ENCODE measurements around the gene GATA5.

Gene GATA5

DNA sequence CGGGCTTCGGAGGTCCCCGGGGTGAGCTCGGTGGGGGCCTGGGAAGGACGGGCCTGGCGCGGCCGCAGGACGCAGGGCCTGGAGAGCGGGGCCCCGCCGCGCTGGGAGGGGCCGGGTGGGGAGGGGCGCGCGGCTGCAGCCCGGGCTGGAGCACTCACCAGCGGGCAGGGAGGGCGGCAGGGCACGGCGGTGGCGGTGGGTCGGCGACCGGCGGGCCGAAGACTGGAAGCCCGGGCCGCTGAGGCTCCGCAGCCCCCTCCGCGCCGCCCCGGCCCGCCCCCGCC, at the start of gene GATA5:
TSS of gene GATA5 (minus strand) at position 224 of the 284 bp plus-strand sequence. CDS start 474 bp downstream, outside the sequence.
- FAIRE-seq: no peak

DNA sequence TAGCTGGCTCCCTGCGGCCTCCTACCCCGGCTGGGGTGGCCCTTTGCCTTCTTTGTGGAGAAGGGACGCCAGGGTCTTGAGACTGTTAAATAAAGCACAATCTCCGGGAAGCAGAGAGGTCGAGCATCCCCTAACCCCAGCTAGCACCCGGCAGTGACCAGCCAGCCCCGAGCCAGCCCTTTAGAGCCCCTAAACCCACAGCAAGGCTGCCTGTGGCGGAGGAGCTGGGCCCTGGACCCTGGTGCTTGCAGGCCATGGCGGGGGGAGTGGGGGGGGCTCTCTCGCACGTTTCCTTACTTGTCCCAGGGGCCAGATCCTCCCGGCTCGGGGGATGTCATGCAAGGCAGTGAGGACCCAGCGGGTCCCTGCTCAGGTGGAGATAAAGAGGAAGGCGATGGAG, 49.2 kb upstream of the GATA5 start:
- FAIRE-seq: no peak

DNA sequence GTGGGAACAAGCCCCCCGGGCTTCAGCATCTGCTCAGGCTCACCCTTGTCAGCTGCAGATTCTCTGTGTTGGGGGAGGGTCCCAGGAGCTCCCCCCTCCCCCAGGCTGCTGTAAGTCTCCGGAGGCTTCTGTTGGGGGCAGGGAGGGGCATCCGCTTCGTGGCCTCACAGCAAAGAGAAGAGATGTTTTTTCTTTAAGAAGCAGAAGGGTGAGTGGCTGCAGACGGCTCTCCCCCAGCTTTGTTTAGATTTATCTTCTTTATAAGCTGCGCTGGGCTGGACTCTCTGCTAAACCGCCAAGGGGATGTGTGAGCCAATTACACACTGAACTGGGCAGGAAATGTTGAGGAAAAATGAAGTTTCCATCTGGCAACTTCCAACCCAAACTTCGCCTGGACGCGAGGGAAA, 48.7 kb upstream of the GATA5 start:
- no peak for FAIRE-seq

- no peak for FAIRE-seq
Measured at GRCh38 chr20:62523473-62524203, 47.8 kb upstream of the GATA5 start.

DNA sequence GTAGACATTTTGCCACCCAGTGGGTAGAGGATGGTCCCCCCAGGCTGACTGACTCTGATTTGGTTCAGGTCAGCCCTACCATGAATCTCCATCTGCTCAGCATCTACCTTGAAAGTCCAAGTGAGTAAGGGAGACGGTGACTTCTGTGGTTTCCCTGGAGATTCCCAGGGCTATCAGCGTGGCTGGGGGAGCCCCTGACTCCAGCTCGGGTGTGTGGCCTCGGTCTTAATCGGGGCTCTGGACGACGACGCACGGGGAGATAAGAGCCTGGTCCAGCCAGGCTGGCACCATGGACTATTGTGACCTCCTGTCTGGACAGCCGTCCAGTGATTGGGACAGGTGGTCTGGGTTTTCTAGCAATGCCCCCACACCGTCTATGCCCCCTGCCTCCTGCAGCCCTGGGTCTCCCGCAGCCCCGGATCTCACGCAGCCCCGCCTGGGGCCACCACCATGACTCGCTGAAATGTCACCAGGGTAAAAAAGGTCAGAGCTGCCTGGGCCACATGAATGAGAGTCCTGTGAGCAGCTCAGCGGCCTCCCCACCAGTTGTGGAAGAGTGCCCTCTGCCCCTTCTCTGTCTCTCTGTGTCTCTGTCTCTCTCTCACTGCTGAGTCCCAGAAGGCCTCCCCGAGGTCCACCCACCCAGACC, 47.1 kb upstream of the GATA5 start:
- FAIRE-seq: no peak

- FAIRE-seq: no peak
Measured at GRCh38 chr20:62519826-62520225, 44.0 kb upstream of the GATA5 start.

- no peak for FAIRE-seq
Measured at GRCh38 chr20:62518911-62519310, 43.1 kb upstream of the GATA5 start.

GRCh38 chr20:62517901-62518610, 42.3 kb upstream of the GATA5 start:
- FAIRE-seq: no peak

DNA sequence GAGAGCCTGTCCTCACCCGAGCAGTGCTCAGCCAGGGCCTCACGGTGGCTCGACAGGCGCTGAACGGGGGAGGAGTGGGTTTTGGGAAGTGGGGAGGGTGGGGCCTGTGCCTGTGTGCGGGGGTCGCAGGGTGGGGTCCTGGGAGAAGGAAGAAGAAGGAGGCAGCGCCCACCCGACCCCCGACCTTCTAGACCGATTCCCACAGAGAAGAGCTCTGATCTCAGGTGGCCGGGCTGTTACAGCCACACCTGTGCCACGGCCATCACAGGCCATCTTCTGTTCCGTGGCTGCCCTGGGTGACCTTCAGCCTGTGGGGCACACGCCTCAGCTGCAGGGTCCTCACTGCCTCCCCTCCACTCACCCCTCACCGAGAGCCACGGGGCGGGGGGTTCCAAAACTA, 41.4 kb upstream of the GATA5 start:
- no peak for FAIRE-seq

- FAIRE-seq: no peak
Measured at GRCh38 chr20:62516338-62516737, 40.5 kb upstream of the GATA5 start.

DNA sequence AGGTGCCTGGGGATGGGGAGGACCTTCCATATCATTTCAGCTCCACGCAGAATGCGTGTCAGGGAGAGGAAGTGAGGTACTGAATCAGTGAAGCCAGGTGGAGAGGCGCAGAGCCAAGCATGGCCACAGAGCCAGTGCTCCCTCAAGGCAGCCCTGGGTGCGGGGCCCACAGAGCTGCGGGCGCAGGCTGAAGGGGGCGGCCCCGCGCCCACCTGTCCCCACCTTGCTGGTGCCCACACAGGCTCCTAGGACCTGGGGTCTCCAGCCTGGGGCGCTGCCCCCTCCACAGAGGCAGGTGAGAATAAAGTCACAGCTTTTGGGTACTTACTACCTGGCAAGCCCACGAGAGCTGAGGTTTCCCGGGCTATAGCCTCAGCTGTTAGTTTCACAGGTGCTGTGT, 40.0 kb upstream of the GATA5 start:
- FAIRE-seq: no peak

- FAIRE-seq: no peak
Measured at GRCh38 chr20:62515280-62515679, 39.5 kb upstream of the GATA5 start.

DNA sequence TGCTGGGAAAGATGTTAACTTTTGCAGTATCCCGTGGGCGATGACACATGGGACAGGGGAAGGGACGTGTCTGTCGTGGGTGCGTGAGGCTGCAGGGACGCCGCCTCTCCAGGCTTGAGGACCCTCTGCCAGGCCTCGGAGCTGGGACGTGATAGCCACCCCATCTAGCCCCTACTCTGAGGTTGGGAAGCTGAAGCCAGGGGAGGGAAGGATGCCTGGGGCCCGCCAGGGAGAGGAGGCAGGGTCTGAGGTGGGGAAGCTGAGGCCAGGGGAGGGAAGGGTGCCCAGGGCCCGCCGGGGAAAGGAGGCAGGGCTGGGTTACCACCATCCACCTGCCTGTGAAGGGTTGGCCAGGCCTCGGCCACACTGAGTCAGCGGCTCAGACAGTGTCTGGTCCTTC, 38.2 kb upstream of the GATA5 start:
- FAIRE-seq: no peak

GRCh38 chr20:62511915-62512610, 36.3 kb upstream of the GATA5 start:
- FAIRE-seq: no peak

DNA sequence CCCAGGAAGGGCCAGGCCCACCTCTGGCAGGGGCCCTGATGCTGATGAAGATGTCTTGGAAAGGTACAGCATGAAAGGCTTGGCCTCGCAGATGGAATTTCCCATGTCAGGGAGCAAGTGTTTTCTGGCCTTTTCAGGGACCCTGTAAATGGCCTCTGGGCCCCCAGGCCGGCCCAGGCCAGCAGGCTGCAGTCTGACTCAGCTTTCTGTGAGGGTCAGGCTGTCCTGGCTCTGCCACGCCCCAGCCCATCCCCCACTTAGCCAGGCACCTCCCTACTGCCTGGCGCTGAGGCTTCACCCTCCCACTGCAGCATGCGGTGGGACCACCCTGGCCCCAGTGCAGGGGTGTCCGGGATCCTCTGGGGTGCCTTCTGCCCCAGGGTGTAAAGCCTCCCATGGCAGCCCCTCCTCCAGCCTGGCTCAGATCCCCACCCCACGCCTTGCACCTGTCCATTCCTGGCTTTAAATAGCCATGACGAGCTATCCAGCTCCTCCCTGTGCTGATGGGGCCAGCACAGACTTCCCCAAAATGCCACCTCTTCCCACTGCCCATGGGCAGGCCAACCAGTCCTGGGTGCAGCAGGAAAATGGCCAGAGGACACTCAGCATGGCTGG, 35.6 kb upstream of the GATA5 start:
- FAIRE-seq: no peak

DNA sequence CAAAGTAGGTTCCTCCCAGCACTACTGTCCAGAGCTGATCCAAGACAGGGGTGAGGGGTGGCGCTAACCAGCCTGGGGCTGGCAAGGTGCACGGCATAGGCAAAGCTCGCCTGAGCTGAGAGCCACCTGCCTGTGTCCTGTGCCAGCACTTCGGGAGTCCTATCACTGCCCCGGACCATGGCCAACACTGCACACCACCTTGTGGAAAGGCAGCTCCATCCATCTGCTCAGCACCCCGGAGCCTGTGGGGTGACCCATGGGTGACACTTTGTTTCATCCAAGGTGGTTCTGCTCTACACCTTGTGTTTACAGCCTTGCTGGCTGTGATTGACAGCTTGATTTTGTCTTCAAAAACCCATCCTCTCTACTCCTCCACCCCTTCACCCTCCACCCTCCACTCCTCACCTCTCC, 32.9 kb upstream of the GATA5 start:
- no peak for FAIRE-seq

DNA sequence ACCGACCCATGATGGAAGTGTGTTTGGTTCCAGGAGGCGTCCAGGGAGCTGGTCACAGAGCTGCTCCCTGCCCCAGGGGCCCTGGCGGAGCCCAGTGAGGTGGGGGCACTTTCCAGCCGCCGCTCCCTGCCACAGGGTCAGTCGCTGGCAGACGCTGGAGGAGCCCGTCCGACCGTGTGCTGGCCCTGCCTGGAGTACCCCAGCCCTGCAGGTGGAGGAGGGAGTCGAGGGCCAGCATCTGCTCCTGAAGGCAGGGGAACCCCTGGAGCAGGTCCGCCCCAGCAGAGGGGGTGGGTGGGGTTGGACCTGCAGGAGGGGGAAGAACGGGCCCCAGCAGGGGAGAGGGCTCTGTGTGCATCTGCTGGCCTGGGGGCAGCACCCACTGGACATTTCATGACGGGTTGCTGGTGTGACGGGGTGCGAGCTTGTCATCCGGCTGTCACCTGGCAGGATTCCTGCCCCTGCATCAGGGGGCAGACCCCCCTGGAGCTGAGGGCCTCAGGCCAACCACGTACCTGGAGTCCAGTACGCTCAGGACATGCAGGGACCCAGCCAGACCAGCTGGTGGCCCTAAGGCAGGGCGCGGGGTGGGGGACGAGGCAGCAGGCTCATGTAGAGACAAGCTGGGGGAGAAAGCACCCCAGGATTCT, 32.3 kb upstream of the GATA5 start:
- no peak for FAIRE-seq

DNA sequence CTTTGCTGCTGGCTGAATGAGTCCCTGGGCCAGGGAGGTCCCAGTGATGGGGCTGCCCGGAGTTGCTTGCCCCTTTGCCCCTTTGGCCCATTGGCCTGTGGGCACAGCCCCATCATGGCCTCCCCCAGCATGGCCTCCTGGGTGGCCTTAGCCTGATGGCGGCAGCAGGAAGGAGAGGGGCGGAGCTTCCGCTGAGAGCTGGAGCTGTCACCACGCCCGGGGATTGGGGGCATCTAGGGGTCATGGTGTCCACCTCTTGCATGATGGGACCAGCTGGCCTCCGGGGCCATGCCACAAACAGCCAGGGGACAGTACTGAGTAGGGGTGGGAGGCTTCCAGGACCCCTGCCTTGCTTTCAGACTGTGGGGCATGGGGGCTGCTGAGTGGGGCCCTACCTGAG, 31.5 kb upstream of the GATA5 start:
- no peak for FAIRE-seq

- FAIRE-seq: no peak
Measured at GRCh38 chr20:62506791-62507190, 31.0 kb upstream of the GATA5 start.

- no peak for FAIRE-seq
Measured at GRCh38 chr20:62506087-62506486, 30.3 kb upstream of the GATA5 start.

- FAIRE-seq: no peak
Measured at GRCh38 chr20:62505337-62506045, 29.7 kb upstream of the GATA5 start.

DNA sequence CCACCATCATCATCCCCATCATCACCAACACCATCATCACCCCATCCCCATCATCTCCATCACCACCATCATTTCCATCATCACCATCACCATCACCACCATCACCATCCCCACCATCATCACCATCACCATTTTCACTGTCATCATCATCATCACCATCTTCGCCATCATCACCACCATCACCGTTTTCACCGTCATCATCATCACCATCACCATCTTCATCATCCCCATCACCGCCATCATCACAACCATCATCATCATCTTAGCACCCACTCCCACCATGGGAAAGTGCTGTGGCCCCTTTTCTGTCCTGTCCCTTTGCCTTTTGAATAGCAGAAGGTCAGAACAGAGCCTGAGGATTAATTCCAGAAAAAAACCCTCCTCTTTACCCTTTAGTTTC, 28.5 kb upstream of the GATA5 start:
- no peak for FAIRE-seq
